Lower leg skin (tissue), 4 donors: ENCODE results near the gene SMPD3. TPM values are rescaled to one million over a fixed set of nuclear protein-coding genes. Genes with fewer than 3 reads are reported as not detected.

Experiments used
- total RNA-seq, 4 donors: library from RNA; depleted of rRNA; stranded (reverse); fragments of >200 nt; gene quantifications; one replicate each; pipeline ENCODE4 v1.1.0, GENCODE V29; 2016

SMPD3 gene
- total RNA-seq, 4 donors from 2014 or later = 30.2 to 135 (median 58.3) TPM

Other genes with a start within 250 kb of the SMPD3 start
- 100 to 1,000 TPM in 2 of 4 donors, 10 to 100 TPM in 2; 84.3 to 120 (median 97.2) TPM for gene ESRP2, start 212.4 kb downstream of the SMPD3 start, total RNA-seq
- gene PLA2G15, start 203.1 kb downstream of the SMPD3 start, total RNA-seq = 10 to 100 TPM; 16.4 to 28.6 (median 22.3) TPM
- 10 to 100 TPM; 23.4 to 55.6 (median 37.4) TPM for gene SLC7A6, start 184.0 kb downstream of the SMPD3 start, total RNA-seq
- gene SLC7A6OS, start 137.6 kb downstream of the SMPD3 start, total RNA-seq = 10 to 100 TPM; 10.1 to 14.9 (median 11.0) TPM
- gene PRMT7, start 137.5 kb downstream of the SMPD3 start, total RNA-seq = 10 to 100 TPM; 29.9 to 62.4 (median 45.9) TPM
- gene ZFP90, start 90.8 kb upstream of the SMPD3 start, total RNA-seq = 10 to 100 TPM; 14.5 to 32.6 (median 18.5) TPM
- 10 to 100 TPM; 34.1 to 43.9 (median 39.7) TPM for gene CDH3, start 196.8 kb upstream of the SMPD3 start, total RNA-seq